GM21390 (cell line): ENCODE results near the gene SOWAHD.
A peak's percentile ranks its signal among the peaks of the same experiment; 100 is the strongest.
"Not testable (repeated sequence)": the region's sequence is repeated elsewhere in the genome, so short reads cannot be mapped to it uniquely, and the experiment has no call there.

ENCODE experiments used
- ATAC-seq: cut with Tn5 transposase; IDR thresholded peaks from one replicate; pipeline ENCODE4 v1.9.1; 2021; ENCODE audit not compliant: unreplicated experiment

SOWAHD gene

DNA sequence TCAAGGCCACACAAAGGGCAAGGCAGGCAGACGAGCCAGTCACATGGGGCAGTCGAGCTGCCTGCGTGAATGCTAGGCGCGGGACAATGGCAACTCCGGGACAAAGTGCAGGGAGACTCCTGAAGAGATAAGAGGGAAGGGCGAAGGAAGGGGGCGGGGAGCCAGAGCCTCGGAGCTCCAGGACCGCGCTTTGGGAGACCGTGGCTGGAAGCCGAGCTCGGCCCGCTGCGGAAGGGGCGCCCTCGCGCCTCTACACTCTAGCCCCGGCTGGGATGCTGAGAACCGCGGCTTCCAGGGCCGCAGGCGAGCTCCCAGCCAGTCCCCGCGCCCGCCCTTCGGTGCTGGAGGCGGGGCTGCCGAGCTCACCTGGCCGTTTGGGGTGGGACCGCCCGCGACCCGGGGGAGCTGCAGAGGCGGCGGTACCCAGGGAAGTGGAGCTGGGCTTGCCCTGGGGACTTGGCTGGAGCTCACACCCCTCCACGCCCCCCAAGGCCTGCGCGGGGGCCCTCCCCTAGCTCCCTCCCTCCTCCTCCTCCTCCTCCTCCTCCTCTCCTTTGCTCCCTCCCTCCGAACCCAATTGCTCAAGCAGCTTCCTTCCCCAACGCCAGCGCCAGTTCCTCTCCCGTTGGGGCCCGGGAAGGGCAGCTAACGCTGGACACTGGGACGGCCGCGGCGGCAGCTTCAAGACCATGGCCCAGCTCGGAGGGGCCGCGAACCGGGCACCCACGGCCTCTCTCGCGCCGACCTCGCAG is at the start of gene SOWAHD:
Gene SOWAHD (plus strand): TSS at position 610 of the 752 bp plus-strand sequence. CDS start 80 bp downstream, at position 690.
- no peak for ATAC-seq

- ATAC-seq: no peak
Observed at GRCh38 chrX:119708936-119709335, 49.5 kb upstream of the SOWAHD start.

DNA sequence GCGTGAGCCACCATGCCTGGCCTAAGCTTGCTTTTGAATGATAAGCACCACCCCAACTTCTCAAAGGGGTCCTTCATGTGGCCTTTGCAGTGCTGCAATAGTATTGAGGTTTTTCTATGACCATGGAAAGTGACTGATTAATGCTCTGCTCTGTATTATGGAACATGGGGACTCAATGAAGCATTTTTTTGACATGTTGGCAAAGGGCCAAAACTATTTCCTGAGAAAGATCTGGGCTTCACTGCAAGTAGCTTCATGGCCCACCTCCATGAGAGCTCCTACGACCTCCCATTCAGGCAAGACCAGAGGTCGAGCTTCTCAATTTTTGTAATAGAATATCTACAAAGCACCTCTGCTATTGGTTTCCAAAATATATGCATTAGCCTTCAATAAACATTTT is 48.8 kb upstream of the SOWAHD start:
- ATAC-seq: no peak

DNA sequence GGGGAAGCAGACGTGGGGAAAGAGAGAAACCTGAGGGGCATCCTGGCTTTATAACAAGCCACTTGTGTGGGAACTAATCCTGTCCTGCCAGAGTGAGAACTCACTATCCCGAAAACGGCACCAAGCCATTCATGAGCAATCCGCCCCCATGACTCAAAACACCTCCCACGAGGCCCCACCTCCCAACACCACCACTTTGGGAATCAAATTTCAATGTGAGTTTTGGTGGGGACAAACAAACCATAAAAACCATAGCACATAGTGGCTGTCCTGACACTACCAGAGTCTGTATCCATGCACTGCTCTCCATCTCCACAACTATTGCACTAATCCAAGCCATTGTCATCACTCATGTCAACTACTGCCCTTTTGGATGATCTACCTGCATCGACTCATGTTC is 36.9 kb upstream of the SOWAHD start:
- ATAC-seq: no peak

- ATAC-seq: no peak
Observed at GRCh38 chrX:119721926-119722325, 36.5 kb upstream of the SOWAHD start.

GRCh38 chrX:119726900-119727555 is 31.4 kb upstream of the SOWAHD start:
- ATAC-seq: no peak

GRCh38 chrX:119728487-119728886 is 29.9 kb upstream of the SOWAHD start:
- ATAC-seq: no peak

- no peak for ATAC-seq
Observed at GRCh38 chrX:119729408-119730201, 28.8 kb upstream of the SOWAHD start.

DNA sequence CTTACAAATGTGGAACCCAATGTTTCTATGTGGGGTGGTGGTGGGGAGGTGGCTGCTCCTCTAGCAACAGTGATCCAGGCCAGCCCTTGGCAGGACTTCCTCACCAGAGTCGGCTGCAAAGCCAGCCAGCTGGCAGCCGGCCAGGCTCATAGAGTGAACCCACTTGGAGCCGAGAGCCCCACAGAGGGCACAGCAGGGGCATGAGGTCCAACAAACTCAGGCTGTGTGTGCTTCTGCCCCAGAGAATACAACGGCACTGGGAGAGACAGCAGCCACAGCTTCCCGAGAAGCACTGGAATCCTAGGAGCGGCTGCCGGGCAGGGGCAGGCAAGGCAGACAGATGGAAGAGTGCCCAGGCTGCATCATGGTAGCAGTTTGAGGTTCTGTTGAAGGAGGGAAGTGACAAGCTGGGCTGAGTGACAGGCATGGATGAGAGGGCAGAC is 23.5 kb upstream of the SOWAHD start:
- ATAC-seq: no peak

DNA sequence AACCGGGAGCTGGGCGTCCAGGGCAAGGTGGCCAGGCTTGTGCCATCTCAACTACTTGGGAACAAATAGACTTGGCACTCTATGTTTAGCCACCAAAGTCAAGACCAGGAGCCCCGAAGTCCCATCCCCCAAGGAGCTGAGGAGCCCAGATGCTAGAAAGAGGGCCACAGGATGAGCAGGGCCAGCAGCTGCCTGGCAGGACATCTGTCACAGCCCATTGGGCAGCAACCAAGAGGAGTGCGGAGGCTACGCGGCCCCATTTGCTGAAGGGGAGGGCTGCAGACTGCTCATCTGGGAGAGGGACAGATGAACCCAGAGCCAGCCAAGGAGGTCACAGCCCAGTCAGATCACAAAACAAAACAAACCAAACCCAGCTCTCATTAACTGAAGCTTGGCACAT is 22.9 kb upstream of the SOWAHD start:
- ATAC-seq: no peak

GRCh38 chrX:119736206-119736764 is 22.1 kb upstream of the SOWAHD start:
- no peak for ATAC-seq

DNA sequence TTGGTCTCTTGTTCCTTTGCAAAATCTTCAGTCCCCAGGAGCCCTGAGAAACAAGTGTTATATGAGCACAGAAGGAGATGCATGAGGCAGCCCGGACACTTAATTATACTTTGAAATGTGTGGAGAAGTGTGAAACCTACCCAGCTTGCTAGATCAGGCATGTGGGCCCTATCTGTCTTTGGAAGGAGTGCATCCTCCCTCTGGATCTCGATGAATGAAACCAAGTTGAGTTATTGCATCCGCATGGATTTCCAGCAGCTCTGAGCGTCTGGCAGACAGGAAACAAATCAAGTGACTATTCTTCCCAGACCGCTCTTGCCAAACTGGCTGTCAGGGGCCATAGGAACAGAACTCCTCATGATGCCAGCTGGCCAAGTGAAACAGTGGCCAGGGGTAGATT is 19.6 kb upstream of the SOWAHD start:
- ATAC-seq: no peak

GRCh38 chrX:119745283-119745848 is 13.0 kb upstream of the SOWAHD start:
- no peak for ATAC-seq

DNA sequence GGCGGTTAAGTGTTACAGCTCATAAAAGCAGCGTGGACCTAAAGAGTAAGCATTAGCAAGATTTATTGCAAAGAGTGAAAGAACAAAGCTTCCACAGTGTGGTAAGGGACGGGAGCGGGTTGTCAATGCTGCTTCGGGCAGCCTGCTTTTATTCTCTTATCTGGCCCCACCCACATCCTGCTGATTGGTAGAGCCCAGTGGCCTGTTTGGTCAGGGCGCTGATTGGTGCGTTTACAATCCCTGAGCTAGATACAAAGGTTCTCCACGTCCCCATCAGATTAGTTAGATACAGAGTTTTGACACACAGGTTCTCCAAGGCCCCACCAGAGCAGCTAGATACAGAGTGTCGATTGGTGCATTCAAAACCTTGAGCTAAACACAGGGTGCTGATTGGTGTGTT is 8.3 kb upstream of the SOWAHD start:
- ATAC-seq: not testable (repeated sequence)

- not testable (repeated sequence) for ATAC-seq
Observed at GRCh38 chrX:119750751-119751150, 7.6 kb upstream of the SOWAHD start.

DNA sequence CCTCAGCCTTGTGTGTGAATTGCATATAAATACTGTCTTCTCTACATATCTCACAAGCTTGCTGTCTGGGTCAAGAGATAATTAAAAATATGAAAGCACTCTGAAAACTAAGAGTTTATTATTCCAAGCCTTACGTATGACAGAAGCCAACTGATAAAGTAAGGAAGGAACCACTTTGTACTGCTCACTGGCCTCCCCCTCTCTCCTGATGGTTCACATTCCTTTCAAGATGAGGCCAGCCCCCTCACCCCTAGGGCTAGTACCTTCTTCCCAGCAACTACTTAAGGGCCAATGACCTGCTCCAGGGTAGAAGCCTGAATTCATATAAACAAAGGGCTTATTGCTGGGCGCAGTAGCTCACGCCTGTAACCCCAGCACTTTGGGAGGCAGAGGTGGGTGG is 5.4 kb upstream of the SOWAHD start:
- no peak for ATAC-seq

DNA sequence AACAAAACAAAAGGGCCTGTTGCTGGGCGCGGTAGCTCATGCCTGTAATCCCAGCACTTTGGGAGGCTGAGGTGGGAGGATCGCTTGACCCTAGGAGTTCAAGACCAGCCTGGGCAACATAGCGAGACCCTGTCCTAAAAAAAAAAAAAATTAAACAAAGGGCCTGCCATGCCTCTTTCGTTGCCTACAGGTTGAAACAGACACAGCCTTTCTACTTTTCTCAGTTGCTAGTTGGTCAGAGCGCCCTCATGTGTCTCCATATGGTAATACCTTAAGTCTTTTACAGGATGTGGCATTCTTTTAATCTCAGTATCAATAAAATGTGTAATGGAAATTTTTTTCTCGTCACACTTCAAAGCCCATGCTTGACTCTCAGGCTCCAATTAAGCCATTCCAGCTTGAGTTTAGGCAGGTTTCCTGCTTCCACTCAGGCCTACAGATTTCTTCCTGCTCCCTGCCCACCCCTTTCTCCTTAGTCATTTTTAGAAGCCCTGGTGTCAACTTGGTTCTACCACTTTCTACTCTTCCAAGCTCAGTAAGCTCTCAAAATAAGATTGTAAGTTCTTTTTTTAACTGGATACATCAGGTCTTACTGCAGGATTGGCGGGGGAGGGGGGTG is 4.6 kb upstream of the SOWAHD start:
- no peak for ATAC-seq

DNA sequence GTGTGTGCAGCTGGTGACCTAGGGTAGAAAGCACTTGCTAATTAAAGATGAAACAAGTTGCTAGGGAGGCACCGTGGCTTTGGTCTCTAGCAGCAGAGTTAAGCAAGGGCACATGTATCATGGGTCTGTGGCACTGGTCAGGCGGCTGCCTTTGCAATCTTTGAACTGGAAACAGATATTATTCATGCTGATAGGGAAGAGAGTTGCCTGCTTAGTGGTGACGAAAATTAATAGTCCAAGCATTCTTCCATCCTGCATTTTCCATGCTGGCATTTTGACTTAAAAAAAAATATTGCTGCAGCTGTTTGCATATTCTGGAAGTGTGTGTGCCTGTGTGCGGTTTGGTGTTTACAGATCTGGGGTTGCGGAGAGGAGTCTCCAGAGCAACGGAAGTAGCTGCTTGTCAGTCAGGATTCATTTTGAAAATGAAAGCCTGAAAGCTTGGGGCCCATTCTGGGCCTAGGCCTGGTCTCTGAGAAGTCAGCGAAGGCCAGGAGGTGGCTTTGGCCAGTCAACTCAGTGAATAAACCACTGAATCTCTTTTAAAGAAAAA is 2.3 kb upstream of the SOWAHD start:
- peak; percentile 63 for ATAC-seq

- no peak for ATAC-seq
Observed at GRCh38 chrX:119756926-119757635, 1.3 kb upstream of the SOWAHD start.

DNA sequence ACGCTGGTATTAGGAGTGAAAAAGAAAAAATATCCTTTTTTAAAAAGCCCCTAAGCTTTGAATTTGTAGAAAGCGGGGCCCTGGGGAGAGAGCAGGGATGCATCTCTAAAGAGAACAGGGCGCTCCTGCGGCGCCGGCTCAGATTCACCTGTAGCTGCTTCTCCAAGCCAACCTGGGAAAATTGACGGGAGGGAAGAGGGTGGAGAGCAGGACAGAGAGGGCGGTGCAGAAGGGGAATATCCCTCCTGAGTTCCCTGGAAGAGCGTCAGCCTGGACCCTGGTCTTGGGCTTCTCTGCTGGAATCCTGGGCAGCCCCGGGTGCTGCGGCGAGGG is 776 bp upstream of the SOWAHD start:
- ATAC-seq: no peak
